ENCODE results near the gene RIMBP2.

DNA sequence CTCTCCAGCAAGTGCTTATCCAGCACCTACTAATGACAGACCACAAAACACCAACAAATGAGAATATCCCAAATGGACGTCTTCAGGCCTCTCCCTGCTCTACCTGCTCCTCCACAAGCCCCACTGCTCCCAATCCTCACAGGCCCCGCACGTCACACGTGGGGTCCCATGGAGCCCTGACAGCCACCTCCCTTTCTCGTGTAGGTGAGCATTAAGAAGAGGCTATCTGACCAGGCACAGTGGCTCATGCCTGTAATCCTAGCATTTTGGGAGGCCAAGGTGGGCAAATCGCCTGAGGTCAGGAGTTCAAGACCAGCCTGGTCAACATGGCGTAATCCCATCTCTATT lies 5.4 kb downstream of the RIMBP2 start:
- TF ChIP-seq ZNF654 (tag by site-specific recombination; IDR thresholded peaks at IDR 0.05; ENCODE audit: low read depth) = no peak
- TF ChIP-seq, protein P1, sequence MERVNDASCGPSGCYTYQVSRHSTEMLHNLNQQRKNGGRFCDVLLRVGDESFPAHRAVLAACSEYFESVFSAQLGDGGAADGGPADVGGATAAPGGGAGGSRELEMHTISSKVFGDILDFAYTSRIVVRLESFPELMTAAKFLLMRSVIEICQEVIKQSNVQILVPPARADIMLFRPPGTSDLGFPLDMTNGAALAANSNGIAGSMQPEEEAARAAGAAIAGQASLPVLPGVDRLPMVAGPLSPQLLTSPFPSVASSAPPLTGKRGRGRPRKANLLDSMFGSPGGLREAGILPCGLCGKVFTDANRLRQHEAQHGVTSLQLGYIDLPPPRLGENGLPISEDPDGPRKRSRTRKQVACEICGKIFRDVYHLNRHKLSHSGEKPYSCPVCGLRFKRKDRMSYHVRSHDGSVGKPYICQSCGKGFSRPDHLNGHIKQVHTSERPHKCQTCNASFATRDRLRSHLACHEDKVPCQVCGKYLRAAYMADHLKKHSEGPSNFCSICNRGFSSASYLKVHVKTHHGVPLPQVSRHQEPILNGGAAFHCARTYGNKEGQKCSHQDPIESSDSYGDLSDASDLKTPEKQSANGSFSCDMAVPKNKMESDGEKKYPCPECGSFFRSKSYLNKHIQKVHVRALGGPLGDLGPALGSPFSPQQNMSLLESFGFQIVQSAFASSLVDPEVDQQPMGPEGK (tag by site-specific recombination; IDR thresholded peaks at IDR 0.05) = no peak
- TF ChIP-seq, protein P2, sequence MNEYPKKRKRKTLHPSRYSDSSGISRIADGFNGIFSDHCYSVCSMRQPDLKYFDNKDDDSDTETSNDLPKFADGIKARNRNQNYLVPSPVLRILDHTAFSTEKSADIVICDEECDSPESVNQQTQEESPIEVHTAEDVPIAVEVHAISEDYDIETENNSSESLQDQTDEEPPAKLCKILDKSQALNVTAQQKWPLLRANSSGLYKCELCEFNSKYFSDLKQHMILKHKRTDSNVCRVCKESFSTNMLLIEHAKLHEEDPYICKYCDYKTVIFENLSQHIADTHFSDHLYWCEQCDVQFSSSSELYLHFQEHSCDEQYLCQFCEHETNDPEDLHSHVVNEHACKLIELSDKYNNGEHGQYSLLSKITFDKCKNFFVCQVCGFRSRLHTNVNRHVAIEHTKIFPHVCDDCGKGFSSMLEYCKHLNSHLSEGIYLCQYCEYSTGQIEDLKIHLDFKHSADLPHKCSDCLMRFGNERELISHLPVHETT (tag by site-specific recombination; IDR thresholded peaks at IDR 0.05) = no peak
- no peak for TF ChIP-seq ZNF23 (tag by site-specific recombination; IDR thresholded peaks at IDR 0.05; ENCODE audit: borderline replicate concordance)
- no peak for TF ChIP-seq GLI4 (tag by site-specific recombination; IDR thresholded peaks at IDR 0.05)
- TF ChIP-seq ZNF707 (tag by site-specific recombination; IDR thresholded peaks at IDR 0.05) = no peak
- TF ChIP-seq, protein P3, sequence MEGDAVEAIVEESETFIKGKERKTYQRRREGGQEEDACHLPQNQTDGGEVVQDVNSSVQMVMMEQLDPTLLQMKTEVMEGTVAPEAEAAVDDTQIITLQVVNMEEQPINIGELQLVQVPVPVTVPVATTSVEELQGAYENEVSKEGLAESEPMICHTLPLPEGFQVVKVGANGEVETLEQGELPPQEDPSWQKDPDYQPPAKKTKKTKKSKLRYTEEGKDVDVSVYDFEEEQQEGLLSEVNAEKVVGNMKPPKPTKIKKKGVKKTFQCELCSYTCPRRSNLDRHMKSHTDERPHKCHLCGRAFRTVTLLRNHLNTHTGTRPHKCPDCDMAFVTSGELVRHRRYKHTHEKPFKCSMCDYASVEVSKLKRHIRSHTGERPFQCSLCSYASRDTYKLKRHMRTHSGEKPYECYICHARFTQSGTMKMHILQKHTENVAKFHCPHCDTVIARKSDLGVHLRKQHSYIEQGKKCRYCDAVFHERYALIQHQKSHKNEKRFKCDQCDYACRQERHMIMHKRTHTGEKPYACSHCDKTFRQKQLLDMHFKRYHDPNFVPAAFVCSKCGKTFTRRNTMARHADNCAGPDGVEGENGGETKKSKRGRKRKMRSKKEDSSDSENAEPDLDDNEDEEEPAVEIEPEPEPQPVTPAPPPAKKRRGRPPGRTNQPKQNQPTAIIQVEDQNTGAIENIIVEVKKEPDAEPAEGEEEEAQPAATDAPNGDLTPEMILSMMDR (tag by site-specific recombination; IDR thresholded peaks at IDR 0.05) = no peak
- TF ChIP-seq ZBTB49 (tag by site-specific recombination; IDR thresholded peaks at IDR 0.05; ENCODE audit: low read depth) = no peak
- TF ChIP-seq ZNF155 (tag by site-specific recombination; IDR thresholded peaks at IDR 0.05) = no peak
- TF ChIP-seq, protein P4, sequence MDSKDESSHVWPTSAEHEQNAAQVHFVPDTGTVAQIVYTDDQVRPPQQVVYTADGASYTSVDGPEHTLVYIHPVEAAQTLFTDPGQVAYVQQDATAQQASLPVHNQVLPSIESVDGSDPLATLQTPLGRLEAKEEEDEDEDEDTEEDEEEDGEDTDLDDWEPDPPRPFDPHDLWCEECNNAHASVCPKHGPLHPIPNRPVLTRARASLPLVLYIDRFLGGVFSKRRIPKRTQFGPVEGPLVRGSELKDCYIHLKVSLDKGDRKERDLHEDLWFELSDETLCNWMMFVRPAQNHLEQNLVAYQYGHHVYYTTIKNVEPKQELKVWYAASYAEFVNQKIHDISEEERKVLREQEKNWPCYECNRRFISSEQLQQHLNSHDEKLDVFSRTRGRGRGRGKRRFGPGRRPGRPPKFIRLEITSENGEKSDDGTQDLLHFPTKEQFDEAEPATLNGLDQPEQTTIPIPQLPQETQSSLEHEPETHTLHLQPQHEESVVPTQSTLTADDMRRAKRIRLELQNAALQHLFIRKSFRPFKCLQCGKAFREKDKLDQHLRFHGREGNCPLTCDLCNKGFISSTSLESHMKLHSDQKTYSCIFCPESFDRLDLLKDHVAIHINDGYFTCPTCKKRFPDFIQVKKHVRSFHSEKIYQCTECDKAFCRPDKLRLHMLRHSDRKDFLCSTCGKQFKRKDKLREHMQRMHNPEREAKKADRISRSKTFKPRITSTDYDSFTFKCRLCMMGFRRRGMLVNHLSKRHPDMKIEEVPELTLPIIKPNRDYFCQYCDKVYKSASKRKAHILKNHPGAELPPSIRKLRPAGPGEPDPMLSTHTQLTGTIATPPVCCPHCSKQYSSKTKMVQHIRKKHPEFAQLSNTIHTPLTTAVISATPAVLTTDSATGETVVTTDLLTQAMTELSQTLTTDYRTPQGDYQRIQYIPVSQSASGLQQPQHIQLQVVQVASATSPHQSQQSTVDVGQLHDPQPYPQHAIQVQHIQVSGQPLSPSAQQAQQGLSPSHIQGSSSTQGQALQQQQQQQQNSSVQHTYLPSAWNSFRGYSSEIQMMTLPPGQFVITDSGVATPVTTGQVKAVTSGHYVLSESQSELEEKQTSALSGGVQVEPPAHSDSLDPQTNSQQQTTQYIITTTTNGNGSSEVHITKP (tag by site-specific recombination; IDR thresholded peaks at IDR 0.05) = no peak
- no peak for TF ChIP-seq ZNF214 (tag by site-specific recombination; IDR thresholded peaks at IDR 0.05; ENCODE audit: borderline replicate concordance)

All from HEK293 (cell line).